Fibroblast of the aortic adventitia (primary cell): ENCODE results near the gene IMP4. TPM values are rescaled to one million over a fixed set of nuclear protein-coding genes. Genes with fewer than 3 reads are reported as not detected.

Experiments used
- DNase-seq: peaks from one replicate; pipeline ENCODE4 v3.0.0-alpha.2; 2010; ENCODE audit warnings: low read depth
- H3K4me3 ChIP-seq: 2 replicates; pipeline ENCODE4 v1.5.1; 2011; ENCODE audit warnings: low read depth, mild to moderate bottlenecking, control low read depth, low read length, moderate library complexity
- CTCF ChIP-seq: IDR thresholded peaks from 2 replicates; pipeline ENCODE4 v1.5.1; 2011; ENCODE audit warnings: mild to moderate bottlenecking, low read length, control low read depth, inconsistent platforms; ENCODE audit not compliant: insufficient read depth
- total RNA-seq: library from RNA; depleted of rRNA; stranded (reverse); fragments of >200 nt; gene quantifications from 2 replicates; pipeline ENCODE4 v1.2.3, GENCODE V29; 2012; ENCODE audit warnings: low replicate concordance

IMP4 gene
- total RNA-seq, 1 donor, result 59.0 TPM

GRCh38 chr2:130381619-130382018, 38.9 kb downstream of the IMP4 start:
- no peak for TF ChIP-seq CTCF
- DNase-seq, result no peak
- H3K4me3 ChIP-seq, result no peak overlapping the region

- DNase-seq, result no peak
- H3K4me3 ChIP-seq, result no peak overlapping the region
- TF ChIP-seq CTCF, result no peak
Observed at GRCh38 chr2:130382313-130382917, 39.7 kb downstream of the IMP4 start.

GRCh38 chr2:130385709-130386108, 43.0 kb downstream of the IMP4 start:
- no peak overlapping the region for H3K4me3 ChIP-seq
- DNase-seq, result no peak
- TF ChIP-seq CTCF, result no peak

- TF ChIP-seq CTCF, result no peak
- peak; percentile 69 for DNase-seq
- H3K4me3 ChIP-seq, result no peak overlapping the region
Observed at GRCh38 chr2:130387071-130387400, 44.3 kb downstream of the IMP4 start.

GRCh38 chr2:130387804-130388203, 45.1 kb downstream of the IMP4 start:
- no peak overlapping the region for H3K4me3 ChIP-seq
- TF ChIP-seq CTCF, result no peak
- peak; percentile 33 for DNase-seq

GRCh38 chr2:130388221-130388907, 45.7 kb downstream of the IMP4 start:
- no peak for TF ChIP-seq CTCF
- no peak overlapping the region for H3K4me3 ChIP-seq
- DNase-seq, result peak; percentile 35

GRCh38 chr2:130389358-130389757, 46.7 kb downstream of the IMP4 start:
- no peak overlapping the region for H3K4me3 ChIP-seq
- TF ChIP-seq CTCF, result no peak
- no peak for DNase-seq
